ENCODE results near the gene CARMIL1. TPM values are rescaled to one million over a fixed set of nuclear protein-coding genes. Genes with fewer than 3 reads are reported as not detected.
A peak's percentile ranks its signal among the peaks of the same experiment; 100 is the strongest.

CARMIL1 gene
- total and polyA plus RNA-seq, 3 experiments from 2014 or later: 1.8 to 2.9 TPM; not detected in 1

- Histone ChIP-seq H3K27me3 (ENCODE audit: insufficient read depth, low read length, poor library complexity, severe bottlenecking) (no peaks in the 10 kb centered on the region), H3K4me1 (ENCODE audit: insufficient read depth, low read length) (no peaks in the 10 kb centered on the region), H3K36me3 (ENCODE audit: insufficient read depth, low read length) (no peaks in the 10 kb centered on the region), H3K27ac (ENCODE audit: low read depth, low read length) (no peak overlapping the region), H3K9me3 (ENCODE audit: low read length) (no peaks in the 10 kb centered on the region), H3K4me3 (ENCODE audit: low read length) (no peak overlapping the region)
- ChIA-PET POLR2A (no interaction called here), CTCF (interaction anchor here (1.2 to 1.4 kb wide), 2 partner anchors 8 to 283 kb away, joined by 4 to 5 read pairs; no protein-coding TSS in a partner anchor)
- peaks cover 0 to 2% of the 10 kb centered on the region in 2 donors for H3K27me3 Mint-ChIP-seq
- no peak for DNase-seq
- no peaks in the 10 kb centered on the region for H3K4me1 Mint-ChIP-seq
- H3K4me3 Mint-ChIP-seq: no peak overlapping the region
- no peaks in the 10 kb centered on the region for H3K36me3 Mint-ChIP-seq
- no peaks in the 10 kb centered on the region for H3K9me3 Mint-ChIP-seq
- H3K27ac Mint-ChIP-seq: peak overlapping the region in 1 of 8 donors; percentile 78
Measured at GRCh38 chr6:25548451-25548850, 269.3 kb downstream of the CARMIL1 start.

- H3K27me3 Mint-ChIP-seq: peaks cover 0 to 2% of the 10 kb centered on the region in 2 donors
- no peaks in the 10 kb centered on the region for H3K4me1 Mint-ChIP-seq
- ChIA-PET CTCF (no interaction called here), POLR2A (no interaction called here)
- no peaks in the 10 kb centered on the region for H3K27me3 ChIP-seq (ENCODE audit: insufficient read depth, low read length, poor library complexity, severe bottlenecking)
- no peaks in the 10 kb centered on the region for H3K9me3 Mint-ChIP-seq
- H3K36me3 ChIP-seq (ENCODE audit: insufficient read depth, low read length): no peaks in the 10 kb centered on the region
- H3K4me3 ChIP-seq (ENCODE audit: low read length): no peak overlapping the region
- no peak for DNase-seq
- H3K9me3 ChIP-seq (ENCODE audit: low read length): no peaks in the 10 kb centered on the region
- no peaks in the 10 kb centered on the region for H3K4me1 ChIP-seq (ENCODE audit: insufficient read depth, low read length)
- no peaks in the 10 kb centered on the region for H3K36me3 Mint-ChIP-seq
- no peak overlapping the region for H3K27ac Mint-ChIP-seq
- no peak overlapping the region for H3K27ac ChIP-seq (ENCODE audit: low read depth, low read length)
- no peak overlapping the region for H3K4me3 Mint-ChIP-seq
Measured at GRCh38 chr6:25550631-25551030, 271.5 kb downstream of the CARMIL1 start.

GRCh38 chr6:25553502-25553901, 274.3 kb downstream of the CARMIL1 start:
- ChIA-PET POLR2A (no interaction called here), CTCF (interaction anchor here (4.3 kb wide), 1 partner anchor 288 kb away, joined by 23 read pairs; no protein-coding TSS in a partner anchor)
- no peaks in the 10 kb centered on the region for H3K9me3 Mint-ChIP-seq
- peaks cover 0 to 2% of the 10 kb centered on the region in 2 donors for H3K27me3 Mint-ChIP-seq
- H3K36me3 Mint-ChIP-seq: no peaks in the 10 kb centered on the region
- no peak for DNase-seq
- H3K27me3 ChIP-seq (ENCODE audit: insufficient read depth, low read length, poor library complexity, severe bottlenecking): no peaks in the 10 kb centered on the region
- no peaks in the 10 kb centered on the region for H3K36me3 ChIP-seq (ENCODE audit: insufficient read depth, low read length)
- H3K27ac Mint-ChIP-seq: no peak overlapping the region
- no peak overlapping the region for H3K4me3 Mint-ChIP-seq
- H3K27ac ChIP-seq (ENCODE audit: low read depth, low read length): no peak overlapping the region
- no peak overlapping the region for H3K4me3 ChIP-seq (ENCODE audit: low read length)
- no peaks in the 10 kb centered on the region for H3K9me3 ChIP-seq (ENCODE audit: low read length)
- peaks cover 0 to 4% (median 3%) of the 10 kb centered on the region in 3 donors for H3K4me1 Mint-ChIP-seq
- H3K4me1 ChIP-seq (ENCODE audit: insufficient read depth, low read length): no peaks in the 10 kb centered on the region

GRCh38 chr6:25555188-25555587, 276.0 kb downstream of the CARMIL1 start:
- Mint-ChIP-seq H3K27ac (no peak overlapping the region), H3K4me3 (no peak overlapping the region), H3K36me3 (no peaks in the 10 kb centered on the region), H3K27me3 (peaks cover 0 to 1% of the 10 kb centered on the region in 2 donors), H3K4me1 (peaks cover 0 to 4% (median 3%) of the 10 kb centered on the region in 3 donors), H3K9me3 (no peaks in the 10 kb centered on the region)
- no peak overlapping the region for H3K4me3 ChIP-seq (ENCODE audit: low read length)
- no peaks in the 10 kb centered on the region for H3K27me3 ChIP-seq (ENCODE audit: insufficient read depth, low read length, poor library complexity, severe bottlenecking)
- POLR2A ChIA-PET: no interaction called here
- CTCF ChIA-PET: interaction anchor here (3.0 to 4.3 kb wide), 3 partner anchors 276 to 331 kb away, joined by 15 to 23 read pairs (median 20); partner anchors contain the start of gene CARMIL1
- no peaks in the 10 kb centered on the region for H3K36me3 ChIP-seq (ENCODE audit: insufficient read depth, low read length)
- no peaks in the 10 kb centered on the region for H3K9me3 ChIP-seq (ENCODE audit: low read length)
- DNase-seq: no peak
- H3K27ac ChIP-seq (ENCODE audit: low read depth, low read length): no peak overlapping the region
- no peaks in the 10 kb centered on the region for H3K4me1 ChIP-seq (ENCODE audit: insufficient read depth, low read length)

- peak; percentile 33 to 78 (median 52) for DNase-seq
- Mint-ChIP-seq H3K4me3 (no peak overlapping the region), H3K27me3 (peaks cover 0 to 3% of the 10 kb centered on the region in 2 donors), H3K27ac (no peak overlapping the region), H3K36me3 (no peaks in the 10 kb centered on the region), H3K9me3 (no peaks in the 10 kb centered on the region), H3K4me1 (peaks cover 0 to 4% (median 3%) of the 10 kb centered on the region in 3 donors)
- no peak overlapping the region for H3K27ac ChIP-seq (ENCODE audit: low read depth, low read length)
- H3K4me3 ChIP-seq (ENCODE audit: low read length): no peak overlapping the region
- POLR2A ChIA-PET: interaction anchor here (0.6 kb wide), 1 partner anchor 18 kb away, joined by 3 read pairs; no protein-coding TSS in a partner anchor
- no peaks in the 10 kb centered on the region for H3K36me3 ChIP-seq (ENCODE audit: insufficient read depth, low read length)
- CTCF ChIA-PET: interaction anchor here (0.8 to 4.3 kb wide), 9 partner anchors 9 to 333 kb away, joined by 3 to 23 read pairs (median 5); partner anchors contain the start of gene CARMIL1
- no peaks in the 10 kb centered on the region for H3K27me3 ChIP-seq (ENCODE audit: insufficient read depth, low read length, poor library complexity, severe bottlenecking)
- no peaks in the 10 kb centered on the region for H3K9me3 ChIP-seq (ENCODE audit: low read length)
- no peaks in the 10 kb centered on the region for H3K4me1 ChIP-seq (ENCODE audit: insufficient read depth, low read length)
Measured at GRCh38 chr6:25556516-25556915, 277.3 kb downstream of the CARMIL1 start.

- H3K9me3 ChIP-seq (ENCODE audit: low read length): no peaks in the 10 kb centered on the region
- no peak overlapping the region for H3K4me3 ChIP-seq (ENCODE audit: low read length)
- Mint-ChIP-seq H3K36me3 (no peaks in the 10 kb centered on the region), H3K9me3 (no peaks in the 10 kb centered on the region), H3K4me1 (peaks cover 0 to 4% (median 3%) of the 10 kb centered on the region in 3 donors), H3K27me3 (peaks cover 0 to 3% of the 10 kb centered on the region in 2 donors), H3K4me3 (no peak overlapping the region), H3K27ac (peak overlapping the region in 1 of 8 donors; percentile 23)
- H3K36me3 ChIP-seq (ENCODE audit: insufficient read depth, low read length): no peaks in the 10 kb centered on the region
- H3K27me3 ChIP-seq (ENCODE audit: insufficient read depth, low read length, poor library complexity, severe bottlenecking): no peaks in the 10 kb centered on the region
- ChIA-PET POLR2A (no interaction called here), CTCF (interaction anchor here (1.5 kb wide), 1 partner anchor 279 kb away, joined by 6 read pairs; the partner anchor contains the start of gene CARMIL1)
- no peak overlapping the region for H3K27ac ChIP-seq (ENCODE audit: low read depth, low read length)
- DNase-seq: no peak
- H3K4me1 ChIP-seq (ENCODE audit: insufficient read depth, low read length): no peaks in the 10 kb centered on the region
Measured at GRCh38 chr6:25558155-25558817, 279.1 kb downstream of the CARMIL1 start.

GRCh38 chr6:25560865-25561264, 281.7 kb downstream of the CARMIL1 start:
- no peaks in the 10 kb centered on the region for H3K4me1 ChIP-seq (ENCODE audit: insufficient read depth, low read length)
- peaks cover 0 to 3% of the 10 kb centered on the region in 2 donors for H3K27me3 Mint-ChIP-seq
- DNase-seq: no peak
- H3K27ac Mint-ChIP-seq: no peak overlapping the region
- no peaks in the 10 kb centered on the region for H3K9me3 ChIP-seq (ENCODE audit: low read length)
- H3K27ac ChIP-seq (ENCODE audit: low read depth, low read length): no peak overlapping the region
- no peaks in the 10 kb centered on the region for H3K27me3 ChIP-seq (ENCODE audit: insufficient read depth, low read length, poor library complexity, severe bottlenecking)
- ChIA-PET CTCF (no interaction called here), POLR2A (no interaction called here)
- no peaks in the 10 kb centered on the region for H3K36me3 ChIP-seq (ENCODE audit: insufficient read depth, low read length)
- no peaks in the 10 kb centered on the region for H3K9me3 Mint-ChIP-seq
- H3K4me3 ChIP-seq (ENCODE audit: low read length): no peak overlapping the region
- H3K4me1 Mint-ChIP-seq: peaks cover 0 to 4% (median 3%) of the 10 kb centered on the region in 3 donors
- H3K4me3 Mint-ChIP-seq: no peak overlapping the region
- H3K36me3 Mint-ChIP-seq: peaks cover 0 to 2% (median 0%) of the 10 kb centered on the region in 3 donors

- ChIA-PET CTCF (interaction anchor here (1.3 kb wide), 1 partner anchor 341 kb away, joined by 3 read pairs; no protein-coding TSS in a partner anchor), POLR2A (no interaction called here)
- H3K27ac Mint-ChIP-seq: no peak overlapping the region
- no peaks in the 10 kb centered on the region for H3K4me1 Mint-ChIP-seq
- no peak overlapping the region for H3K4me3 Mint-ChIP-seq
- Histone ChIP-seq H3K27me3 (ENCODE audit: insufficient read depth, low read length, poor library complexity, severe bottlenecking) (no peaks in the 10 kb centered on the region), H3K9me3 (ENCODE audit: low read length) (no peaks in the 10 kb centered on the region), H3K36me3 (ENCODE audit: insufficient read depth, low read length) (no peaks in the 10 kb centered on the region), H3K27ac (ENCODE audit: low read depth, low read length) (no peak overlapping the region), H3K4me1 (ENCODE audit: insufficient read depth, low read length) (no peaks in the 10 kb centered on the region), H3K4me3 (ENCODE audit: low read length) (no peak overlapping the region)
- no peaks in the 10 kb centered on the region for H3K9me3 Mint-ChIP-seq
- peaks cover 0 to 2% (median 0%) of the 10 kb centered on the region in 3 donors for H3K36me3 Mint-ChIP-seq
- H3K27me3 Mint-ChIP-seq: peaks cover 0 to 2% of the 10 kb centered on the region in 2 donors
- DNase-seq: no peak
Measured at GRCh38 chr6:25564943-25565342, 285.8 kb downstream of the CARMIL1 start.
